Tibial nerve (tissue), 4 donors: ENCODE data around the gene NTRK3.

Source experiments
- CTCF ChIP-seq, 5 experiments: fragments of 200-600 bp in 3 of 5; fragments of 450-650 bp in 2 of 5; sonication (generic) in 3 of 5; IDR thresholded peaks; one replicate each; pipeline ENCODE4 v1.5.1; 2016 to 2019; ENCODE audit warnings: antibody characterized with exemption in 5 of 5, mild to moderate bottlenecking in 3 of 5, moderate library complexity in 2 of 5
- EP300 ChIP-seq, 2 donors: sonication (generic); formaldehyde crosslinking; IDR thresholded peaks; one replicate each; pipeline ENCODE4 v1.6.1; 2017; ENCODE audit warnings: antibody characterized with exemption in 2 of 2, mild to moderate bottlenecking in 1 of 2
- POLR2A ChIP-seq, 2 donors: fragments of 450-650 bp; IDR thresholded peaks; one replicate each; pipeline ENCODE4 v1.6.1; 2017; ENCODE audit warnings: antibody characterized with exemption in 2 of 2, mild to moderate bottlenecking in 2 of 2, moderate library complexity in 2 of 2

GRCh38 chr15:88223084-88223483 lies 33.5 kb downstream of the NTRK3 start:
- TF ChIP-seq CTCF (IDR thresholded peaks at IDR 0.05) = no peak
- no peak for TF ChIP-seq EP300 (IDR thresholded peaks at IDR 0.05)
- TF ChIP-seq POLR2A (IDR thresholded peaks at IDR 0.05) = no peak
